Neural cell (in vitro differentiated cells): Measurements from ENCODE around the gene IRF4.

Source experiments
- CTCF ChIP-seq: fragments of 450-650 bp; IDR thresholded peaks from 2 replicates; pipeline ENCODE4 v1.5.1; 2014; ENCODE audit warnings: antibody characterized with exemption, mild to moderate bottlenecking, moderate library complexity; ENCODE audit not compliant: poor library complexity, severe bottlenecking
- EP300 ChIP-seq: fragments of 450-650 bp; conservative IDR thresholded peaks from 2 replicates; pipeline ENCODE4 v1.6.1; 2014; ENCODE audit warnings: antibody characterized with exemption, mild to moderate bottlenecking, moderate library complexity; ENCODE audit not compliant: poor library complexity, severe bottlenecking
- EZH2 ChIP-seq: fragments of 200-600, 300-800 bp; shearing (Covaris generic), sonication (generic); IDR thresholded peaks from 2 replicates; pipeline ENCODE4 v1.6.1; 2014; ENCODE audit warnings: antibody characterized with exemption, low read length, borderline replicate concordance, mild to moderate bottlenecking; ENCODE audit not compliant: insufficient read depth, poor library complexity, severe bottlenecking
- MXI1 ChIP-seq: fragments of 450-650 bp; conservative IDR thresholded peaks from 2 replicates; pipeline ENCODE4 v1.6.1; 2014; ENCODE audit warnings: antibody characterized with exemption, mild to moderate bottlenecking; ENCODE audit not compliant: poor library complexity, severe bottlenecking
- POLR2AphosphoS5 ChIP-seq: IDR thresholded peaks from 2 replicates; pipeline ENCODE4 v1.6.1; 2012
- RAD21 ChIP-seq: fragments of 450-650 bp; conservative IDR thresholded peaks from 2 replicates; pipeline ENCODE4 v1.6.1; 2014; ENCODE audit warnings: antibody characterized with exemption, mild to moderate bottlenecking, moderate library complexity
- REST ChIP-seq: IDR thresholded peaks from 2 replicates; pipeline ENCODE4 v1.6.1; 2012; ENCODE audit warnings: borderline replicate concordance
- TAF1 ChIP-seq: IDR thresholded peaks from 2 replicates; pipeline ENCODE4 v1.6.1; 2012; ENCODE audit warnings: low read depth

- TF ChIP-seq EP300, result no peak
- no peak for TF ChIP-seq CTCF
- TF ChIP-seq POLR2AphosphoS5, result no peak
- TF ChIP-seq MXI1, result no peak
- TF ChIP-seq EZH2, result no peak
- TF ChIP-seq RAD21, result no peak
- TF ChIP-seq REST, result no peak
- no peak for TF ChIP-seq TAF1
Observed at GRCh38 chr6:342832-343179, 48.7 kb upstream of the IRF4 start.
